CD4-positive, alpha-beta T cell treated with Interleukin-15 for 4 hours (primary cell): ENCODE data around the gene BEST1.
"Not testable (repeated sequence)": the region's sequence is repeated elsewhere in the genome, so short reads cannot be mapped to it uniquely, and the experiment has no call there.

Experiments used
- DNase-seq: peaks from one replicate; pipeline ENCODE4 v3.0.0-alpha.2; 2020; ENCODE audit warnings: low spot score

The BEST1 gene

DNA sequence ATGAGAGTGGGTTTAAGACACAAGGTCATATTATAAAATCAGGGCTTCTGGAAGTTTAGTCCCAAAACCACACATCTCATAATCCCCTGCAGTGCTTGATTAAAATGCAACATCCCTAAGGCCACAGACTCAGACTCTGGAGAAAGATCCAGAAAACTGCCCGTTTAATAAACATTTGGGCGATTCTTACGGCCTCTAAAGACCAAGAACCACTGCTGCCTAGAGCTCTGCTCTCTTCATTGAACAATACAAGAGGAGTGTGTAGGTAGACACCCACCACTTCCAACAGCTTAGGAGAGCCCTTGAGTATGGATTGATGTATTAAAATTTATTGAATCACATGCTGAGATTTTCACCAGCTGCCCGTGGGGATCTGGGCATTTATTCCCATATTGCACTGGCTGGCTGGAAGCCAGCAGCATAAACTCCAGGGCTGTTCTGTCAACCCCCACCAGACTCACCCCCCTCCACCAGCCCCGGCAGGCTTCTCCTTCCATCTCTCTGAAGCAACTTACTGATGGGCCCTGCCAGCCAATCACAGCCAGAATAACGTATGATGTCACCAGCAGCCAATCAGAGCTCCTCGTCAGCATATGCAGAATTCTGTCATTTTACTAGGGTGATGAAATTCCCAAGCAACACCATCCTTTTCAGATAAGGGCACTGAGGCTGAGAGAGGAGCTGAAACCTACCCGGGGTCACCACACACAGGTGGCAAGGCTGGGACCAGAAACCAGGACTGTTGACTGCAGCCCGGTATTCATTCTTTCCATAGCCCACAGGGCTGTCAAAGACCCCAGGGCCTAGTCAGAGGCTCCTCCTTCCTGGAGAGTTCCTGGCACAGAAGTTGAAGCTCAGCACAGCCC lies 749 bp upstream of the BEST1 start:
- peak; percentile 17 for DNase-seq

DNA sequence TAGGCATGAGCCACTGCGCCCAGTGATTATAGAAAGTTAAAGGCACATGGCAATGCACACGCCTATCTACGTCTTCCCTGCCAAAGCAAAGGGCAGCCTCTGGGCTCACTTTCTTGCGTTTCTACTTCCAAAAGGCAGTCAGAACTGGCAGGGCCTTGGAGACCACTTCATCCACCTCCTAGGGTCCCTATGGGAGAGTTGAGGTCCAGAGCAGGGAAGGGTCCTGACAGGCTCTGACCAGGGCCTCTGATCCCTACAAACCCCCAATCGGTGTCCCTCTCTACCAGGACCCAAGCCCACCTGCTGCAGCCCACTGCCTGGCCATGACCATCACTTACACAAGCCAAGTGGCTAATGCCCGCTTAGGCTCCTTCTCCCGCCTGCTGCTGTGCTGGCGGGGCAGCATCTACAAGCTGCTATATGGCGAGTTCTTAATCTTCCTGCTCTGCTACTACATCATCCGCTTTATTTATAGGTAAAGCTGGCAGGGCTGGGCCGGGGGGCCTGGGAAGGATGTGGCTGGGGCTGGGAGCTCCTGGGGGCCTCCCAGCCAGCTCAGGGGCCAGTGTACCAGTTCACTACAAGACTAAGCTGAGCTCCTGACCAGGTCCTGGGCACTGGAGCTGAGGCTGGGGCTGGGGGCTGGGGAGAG lies 1.5 kb downstream of the BEST1 start:
- no peak for DNase-seq

DNA sequence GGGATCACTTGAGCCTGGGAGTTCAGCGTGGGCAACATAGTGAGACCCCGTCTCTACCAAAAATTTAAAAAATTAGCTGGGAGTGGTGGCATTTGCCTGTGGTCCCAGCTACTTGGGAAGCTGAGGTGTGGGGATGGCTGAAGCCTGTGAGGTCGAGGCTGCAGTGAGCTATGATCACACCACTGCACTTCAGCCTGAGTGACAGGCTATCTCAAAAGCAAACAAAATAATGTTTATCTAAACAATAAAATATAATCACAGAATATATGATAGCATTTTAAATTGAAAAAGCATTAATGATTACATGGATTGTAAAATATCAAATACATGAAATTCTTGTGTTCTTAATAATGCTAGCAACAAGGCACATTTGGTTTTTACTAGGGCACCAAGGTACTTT lies 2.7 kb downstream of the BEST1 start:
- DNase-seq = no peak

DNA sequence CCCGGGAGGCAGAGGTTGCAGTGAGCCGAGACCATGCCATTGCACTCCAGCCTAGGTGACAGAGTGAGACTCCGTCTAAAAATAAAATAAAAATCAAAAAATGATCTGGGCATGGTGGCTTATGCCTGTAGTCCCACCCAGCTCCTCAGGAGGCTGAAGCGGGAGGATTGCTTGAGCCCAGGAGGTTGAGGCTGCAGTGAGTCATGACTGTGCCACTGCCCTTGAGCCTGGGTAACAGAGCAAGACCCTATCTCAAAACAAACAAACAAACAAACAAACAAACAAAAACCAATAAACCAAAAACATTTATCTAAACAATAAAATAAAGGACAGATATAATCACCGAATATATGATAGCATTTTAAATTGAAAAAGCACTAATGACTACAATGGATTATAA lies 3.5 kb downstream of the BEST1 start:
- DNase-seq = not testable (repeated sequence)

DNA sequence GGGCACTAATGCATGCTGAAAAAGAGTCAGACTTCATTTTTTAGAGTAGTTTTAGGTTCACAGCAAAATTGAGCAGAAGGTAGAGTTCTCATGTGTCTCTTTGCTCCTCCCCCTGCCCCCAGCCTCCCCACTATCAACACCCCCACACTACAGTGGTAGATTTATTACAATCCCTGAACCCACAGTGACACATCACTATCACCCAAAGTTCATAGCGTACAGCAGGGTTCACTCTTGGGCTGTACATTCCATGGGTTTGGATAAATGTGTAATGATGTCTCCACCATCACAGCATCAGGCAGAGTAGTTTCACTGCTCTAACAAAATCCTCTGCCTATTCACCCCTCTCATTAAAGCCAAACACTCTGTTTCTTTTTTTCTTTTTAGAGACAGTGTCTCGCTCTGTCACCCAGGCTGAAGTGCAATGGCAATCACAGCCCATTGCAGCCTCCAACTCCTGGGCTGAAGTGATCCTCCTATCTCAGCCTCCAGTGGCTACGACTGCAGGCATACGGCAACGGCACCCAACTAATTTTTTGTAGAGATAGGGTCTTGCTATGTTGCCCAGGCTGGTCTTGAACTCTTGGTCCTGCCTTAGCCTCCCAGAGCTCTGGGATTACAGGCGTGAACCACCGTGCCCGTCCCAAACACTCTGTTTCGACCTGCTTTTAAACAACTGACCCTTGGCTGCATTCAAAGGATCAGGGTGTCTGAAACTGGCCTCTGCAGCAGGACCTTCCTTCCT lies 4.1 kb downstream of the BEST1 start:
- DNase-seq = no peak

DNA sequence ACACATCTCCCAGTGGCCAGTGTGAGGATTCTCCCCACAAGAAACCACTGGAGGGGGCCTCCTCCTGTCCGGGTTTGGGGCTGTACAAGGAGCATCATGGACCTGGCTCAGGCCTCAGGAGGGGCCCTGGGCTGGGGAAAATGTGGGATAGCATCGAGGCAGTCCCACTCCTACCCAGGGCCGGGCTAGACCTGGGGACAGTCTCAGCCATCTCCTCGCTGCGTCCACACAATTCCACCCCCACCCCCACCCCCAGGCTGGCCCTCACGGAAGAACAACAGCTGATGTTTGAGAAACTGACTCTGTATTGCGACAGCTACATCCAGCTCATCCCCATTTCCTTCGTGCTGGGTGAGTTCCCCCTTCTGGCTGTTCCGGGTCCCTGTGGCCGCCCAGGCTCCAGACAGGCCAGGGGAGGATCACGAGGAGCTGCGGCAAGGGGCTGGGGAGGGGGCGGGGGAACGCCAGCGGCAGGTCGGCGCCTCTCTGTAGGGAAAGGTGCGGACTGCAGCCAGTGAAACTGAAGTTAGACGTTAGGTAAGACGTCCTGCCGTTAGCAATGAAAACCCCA lies 4.8 kb downstream of the BEST1 start:
- DNase-seq = no peak

DNA sequence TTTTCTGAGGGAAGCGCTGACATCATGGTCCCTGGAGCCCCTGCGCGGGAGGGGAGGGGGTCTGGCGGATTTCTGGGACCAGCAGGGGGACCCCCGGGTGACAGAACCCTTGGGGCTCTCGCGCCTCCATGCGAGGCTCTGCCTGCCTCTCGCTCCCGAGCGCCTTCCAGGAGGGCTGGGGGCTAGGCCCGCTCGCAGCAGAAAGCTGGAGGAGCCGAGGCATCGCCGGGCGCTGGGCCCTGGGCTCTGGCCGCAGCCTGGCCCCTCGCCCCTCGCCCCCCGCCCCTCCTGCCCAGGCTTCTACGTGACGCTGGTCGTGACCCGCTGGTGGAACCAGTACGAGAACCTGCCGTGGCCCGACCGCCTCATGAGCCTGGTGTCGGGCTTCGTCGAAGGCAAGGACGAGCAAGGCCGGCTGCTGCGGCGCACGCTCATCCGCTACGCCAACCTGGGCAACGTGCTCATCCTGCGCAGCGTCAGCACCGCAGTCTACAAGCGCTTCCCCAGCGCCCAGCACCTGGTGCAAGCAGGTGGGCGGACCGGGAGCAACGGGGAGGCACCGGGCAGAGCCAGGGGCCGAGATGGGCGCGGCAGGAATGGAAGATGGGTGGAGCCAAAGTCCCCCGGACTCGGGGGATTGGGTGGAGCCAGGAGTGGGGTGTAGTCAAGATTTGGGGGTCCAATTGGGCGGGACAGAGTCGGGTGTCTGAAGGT lies 5.4 kb downstream of the BEST1 start:
- no peak for DNase-seq

DNA sequence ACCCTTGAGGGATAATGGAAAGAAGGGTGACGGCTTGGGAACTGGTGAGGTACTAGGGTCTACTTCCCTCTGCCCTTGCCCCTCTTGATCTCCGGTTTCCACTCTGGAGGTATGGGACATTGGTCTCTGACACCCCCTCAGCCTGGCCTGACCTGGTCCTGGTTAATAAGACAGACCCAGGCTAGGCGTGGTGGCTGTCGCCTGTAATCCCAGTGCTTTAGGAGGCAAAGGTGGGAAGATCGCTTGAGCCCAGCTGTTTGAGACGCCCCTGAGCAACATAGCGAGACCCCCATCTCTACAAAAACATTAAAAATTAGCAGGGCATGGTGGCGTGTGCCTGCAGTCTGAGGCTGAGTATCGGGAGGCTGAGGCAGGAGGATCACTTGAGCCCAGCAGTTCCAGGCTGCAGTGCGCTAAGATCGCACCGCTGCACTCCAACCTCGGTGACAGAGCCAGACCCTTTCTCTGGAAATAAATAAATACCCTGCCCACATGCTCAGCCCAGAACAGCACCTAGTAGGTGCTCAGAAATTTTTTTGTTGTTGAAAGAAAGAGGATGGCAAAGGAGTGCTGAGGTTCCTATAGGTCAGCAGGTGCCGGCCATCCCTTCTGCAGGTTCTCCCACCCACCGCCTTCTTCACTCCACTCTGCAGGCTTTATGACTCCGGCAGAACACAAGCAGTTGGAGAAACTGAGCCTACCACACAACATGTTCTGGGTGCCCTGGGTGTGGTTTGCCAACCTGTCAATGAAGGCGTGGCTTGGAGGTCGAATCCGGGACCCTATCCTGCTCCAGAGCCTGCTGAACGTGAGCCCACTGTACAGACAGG lies 6.3 kb downstream of the BEST1 start:
- no peak for DNase-seq

DNA sequence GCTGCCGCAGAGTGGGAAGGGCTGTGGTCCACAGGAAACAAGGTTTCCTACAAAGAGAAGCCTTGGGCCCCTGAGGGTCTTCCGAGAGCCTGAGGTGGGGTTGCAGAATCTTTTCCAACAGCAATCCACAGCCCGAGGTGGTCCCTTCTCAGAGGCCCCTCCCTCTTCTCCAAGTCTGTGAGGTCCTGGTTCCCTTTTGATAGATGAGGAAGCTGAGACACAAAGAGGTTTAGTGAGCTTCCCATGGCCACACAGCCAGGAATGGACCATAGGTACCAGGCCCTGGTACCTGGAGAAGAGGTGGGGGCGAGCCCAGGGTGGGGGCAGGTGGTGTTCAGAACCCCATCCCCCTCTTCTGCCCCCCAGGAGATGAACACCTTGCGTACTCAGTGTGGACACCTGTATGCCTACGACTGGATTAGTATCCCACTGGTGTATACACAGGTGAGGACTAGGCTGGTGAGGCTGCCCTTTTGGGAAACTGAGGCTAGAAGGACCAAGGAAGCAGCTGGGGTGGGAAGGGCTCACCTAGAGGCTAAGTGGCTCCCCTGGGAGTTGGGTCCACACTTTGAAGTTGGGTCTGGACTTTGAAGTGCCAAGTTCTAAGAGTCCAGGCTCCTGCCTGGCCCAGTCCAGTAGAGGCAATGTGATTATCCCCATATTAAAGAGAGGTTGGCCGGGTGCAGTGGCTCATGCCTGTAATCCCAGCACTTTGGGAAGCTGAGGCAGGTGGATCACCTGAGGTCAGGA lies 7.0 kb downstream of the BEST1 start:
- DNase-seq = no peak

DNA sequence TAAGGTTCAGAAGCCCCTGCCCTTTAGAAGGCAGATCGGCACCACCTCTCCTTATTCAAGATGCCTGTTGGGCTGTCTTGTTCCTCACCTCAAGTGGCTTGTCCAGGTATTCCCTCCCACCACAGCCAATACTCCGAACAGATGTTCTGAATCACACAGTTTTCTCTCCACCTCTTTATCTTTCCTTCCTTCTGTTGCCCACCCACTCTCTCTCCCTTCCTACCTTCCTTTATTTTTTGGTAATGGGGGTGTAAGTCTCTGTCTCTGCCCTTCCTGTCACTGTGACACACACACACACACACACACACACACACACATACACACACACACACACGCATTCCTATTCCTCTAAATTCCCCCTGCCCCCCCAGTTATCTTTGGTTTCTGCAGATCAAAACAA lies 8.4 kb downstream of the BEST1 start:
- no peak for DNase-seq

DNA sequence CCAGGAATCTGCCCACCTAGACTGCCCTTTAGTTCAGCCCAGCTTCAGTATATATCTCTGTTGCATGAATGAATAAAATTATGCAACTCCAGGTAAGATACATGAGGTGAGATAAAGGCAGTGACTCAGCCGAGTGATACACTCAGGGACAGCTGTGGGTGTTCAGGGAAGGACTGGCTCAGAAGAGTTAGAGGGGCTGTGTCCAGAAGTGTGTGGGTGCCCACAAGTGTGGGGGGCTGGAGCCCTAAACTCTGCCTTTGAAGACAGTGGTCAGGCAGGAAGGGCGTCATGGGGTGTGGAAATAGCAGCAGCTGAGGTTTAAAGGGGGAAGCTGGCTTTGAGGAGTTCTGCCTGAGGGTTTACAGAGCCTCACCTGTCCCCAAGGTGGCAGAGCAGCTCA lies 9.0 kb downstream of the BEST1 start:
- DNase-seq = no peak

DNA sequence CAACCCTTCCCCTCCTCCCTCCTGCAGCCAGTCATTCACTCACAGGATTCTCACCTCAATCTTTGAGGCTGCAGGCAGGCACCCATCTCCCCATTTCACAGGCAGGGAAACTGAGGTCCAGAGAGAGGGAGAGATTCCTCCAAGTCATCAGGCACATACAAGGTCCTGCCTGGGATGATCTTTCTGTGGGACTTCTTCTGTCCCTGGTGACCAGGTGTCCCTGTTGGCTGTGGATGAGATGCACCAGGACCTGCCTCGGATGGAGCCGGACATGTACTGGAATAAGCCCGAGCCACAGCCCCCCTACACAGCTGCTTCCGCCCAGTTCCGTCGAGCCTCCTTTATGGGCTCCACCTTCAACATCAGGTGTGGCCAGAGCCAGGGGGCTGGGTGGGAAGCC lies 9.5 kb downstream of the BEST1 start:
- no peak for DNase-seq

DNA sequence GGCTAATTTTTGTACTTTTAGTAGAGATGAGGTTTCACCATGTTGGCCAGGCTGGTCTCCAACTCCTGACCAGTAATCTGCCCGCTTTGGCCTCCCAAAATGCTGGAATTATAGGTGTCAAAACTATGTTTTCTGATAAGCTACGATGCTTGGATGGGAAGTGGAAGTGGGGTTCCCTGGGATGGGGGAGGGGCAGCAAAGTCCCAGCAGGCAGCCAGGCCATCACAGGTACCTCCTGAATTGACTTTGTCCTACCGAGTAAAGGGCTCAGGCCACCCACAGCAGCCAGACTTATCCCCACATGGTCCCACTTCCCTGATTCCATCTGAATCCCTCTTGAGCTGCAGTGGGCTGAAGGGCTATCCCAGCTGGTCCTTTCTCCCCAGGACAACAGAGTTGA lies 10.4 kb downstream of the BEST1 start:
- DNase-seq = no peak

DNA sequence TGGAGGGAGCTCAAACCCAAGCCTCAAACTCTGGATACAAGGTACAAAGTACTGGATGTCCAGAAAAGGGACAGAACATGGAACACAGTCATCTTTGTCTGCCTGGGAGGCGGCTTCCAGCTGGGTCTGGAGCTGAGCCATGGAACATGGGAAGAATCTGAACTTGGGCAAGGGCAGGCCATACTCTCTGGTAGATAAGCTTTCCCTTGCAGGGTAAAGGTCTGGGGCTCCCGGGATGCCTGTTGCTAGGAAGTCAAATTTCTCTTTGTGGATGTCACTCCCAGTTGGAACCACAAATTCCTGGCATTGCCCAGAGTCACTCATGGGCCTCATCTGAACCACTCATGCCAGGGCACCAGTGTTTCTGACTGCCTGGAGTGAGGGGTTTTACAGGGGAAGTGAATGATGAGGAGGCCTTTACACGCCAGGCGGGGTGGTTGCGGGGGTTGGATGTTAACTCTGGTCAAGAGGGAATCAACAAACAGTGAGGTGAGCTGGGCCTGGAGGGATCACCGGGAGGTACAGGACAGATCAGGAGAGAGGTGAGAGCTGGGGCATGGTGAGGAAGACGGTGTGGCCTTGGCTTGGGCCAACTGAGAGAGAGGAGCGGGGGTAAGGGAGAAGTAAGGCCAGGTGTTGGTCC lies 11.5 kb downstream of the BEST1 start:
- DNase-seq = no peak

DNA sequence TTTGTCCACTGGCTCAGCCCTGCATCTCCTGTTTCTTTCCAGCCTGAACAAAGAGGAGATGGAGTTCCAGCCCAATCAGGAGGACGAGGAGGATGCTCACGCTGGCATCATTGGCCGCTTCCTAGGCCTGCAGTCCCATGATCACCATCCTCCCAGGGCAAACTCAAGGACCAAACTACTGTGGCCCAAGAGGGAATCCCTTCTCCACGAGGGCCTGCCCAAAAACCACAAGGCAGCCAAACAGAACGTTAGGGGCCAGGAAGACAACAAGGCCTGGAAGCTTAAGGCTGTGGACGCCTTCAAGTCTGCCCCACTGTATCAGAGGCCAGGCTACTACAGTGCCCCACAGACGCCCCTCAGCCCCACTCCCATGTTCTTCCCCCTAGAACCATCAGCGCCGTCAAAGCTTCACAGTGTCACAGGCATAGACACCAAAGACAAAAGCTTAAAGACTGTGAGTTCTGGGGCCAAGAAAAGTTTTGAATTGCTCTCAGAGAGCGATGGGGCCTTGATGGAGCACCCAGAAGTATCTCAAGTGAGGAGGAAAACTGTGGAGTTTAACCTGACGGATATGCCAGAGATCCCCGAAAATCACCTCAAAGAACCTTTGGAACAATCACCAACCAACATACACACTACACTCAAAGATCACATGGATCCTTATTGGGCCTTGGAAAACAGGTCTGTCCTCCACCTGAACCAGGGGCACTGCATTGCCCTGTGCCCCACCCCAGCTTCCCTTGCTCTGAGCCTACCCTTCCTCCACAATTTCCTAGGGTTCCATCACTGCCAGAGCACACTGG lies 12.3 kb downstream of the BEST1 start:
- no peak for DNase-seq

DNA sequence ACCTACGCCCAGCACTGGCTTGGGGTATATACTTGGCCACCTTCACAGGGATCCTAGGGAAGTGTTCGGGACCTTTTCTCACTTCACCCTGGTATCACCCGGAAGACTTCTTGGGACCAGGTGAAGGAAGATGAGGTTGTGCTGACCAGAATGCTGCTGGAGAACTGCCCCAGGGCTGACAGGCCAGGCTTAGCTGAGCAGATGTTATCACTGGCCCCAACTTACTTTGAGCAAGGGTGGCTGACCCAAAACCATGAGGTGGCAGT lies 12.8 kb downstream of the BEST1 start:
- DNase-seq = no peak

DNA sequence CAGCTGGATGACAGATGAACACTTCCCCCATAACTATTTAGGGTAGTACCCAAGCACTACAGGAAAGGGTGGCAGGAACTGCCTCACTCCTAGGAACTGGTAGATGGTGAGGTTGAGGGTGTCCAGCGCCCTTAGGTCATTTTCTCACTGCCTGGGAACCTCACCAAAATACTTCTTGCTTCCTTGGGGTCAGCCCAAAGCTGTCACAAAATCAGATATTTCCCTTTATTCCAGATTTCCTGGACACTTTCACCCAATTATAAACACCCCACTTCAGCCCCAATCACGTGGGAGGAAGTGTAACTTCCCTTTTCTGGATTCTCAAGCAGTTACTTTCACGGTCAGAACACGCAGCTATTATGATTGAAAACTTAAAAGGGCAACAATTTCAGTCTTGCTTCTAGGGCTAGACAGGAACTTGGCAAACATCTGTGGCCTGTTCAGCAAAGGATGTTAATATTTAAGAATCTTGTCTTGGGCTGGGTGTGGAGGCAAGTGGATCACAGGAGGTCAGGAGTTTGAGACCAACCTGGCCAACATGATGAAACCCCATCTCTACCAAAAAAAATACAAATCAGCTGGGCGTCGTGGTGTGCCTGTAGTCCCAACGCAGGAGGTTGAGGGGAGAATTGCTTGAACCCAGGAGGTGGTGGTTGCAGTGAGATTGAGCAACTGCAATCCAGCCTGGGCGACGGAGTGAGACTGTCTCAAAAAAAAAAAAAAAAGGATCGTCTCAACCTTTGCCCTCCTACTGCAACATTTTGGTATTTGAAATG lies 13.3 kb downstream of the BEST1 start:
- peak; percentile 15 for DNase-seq

DNA sequence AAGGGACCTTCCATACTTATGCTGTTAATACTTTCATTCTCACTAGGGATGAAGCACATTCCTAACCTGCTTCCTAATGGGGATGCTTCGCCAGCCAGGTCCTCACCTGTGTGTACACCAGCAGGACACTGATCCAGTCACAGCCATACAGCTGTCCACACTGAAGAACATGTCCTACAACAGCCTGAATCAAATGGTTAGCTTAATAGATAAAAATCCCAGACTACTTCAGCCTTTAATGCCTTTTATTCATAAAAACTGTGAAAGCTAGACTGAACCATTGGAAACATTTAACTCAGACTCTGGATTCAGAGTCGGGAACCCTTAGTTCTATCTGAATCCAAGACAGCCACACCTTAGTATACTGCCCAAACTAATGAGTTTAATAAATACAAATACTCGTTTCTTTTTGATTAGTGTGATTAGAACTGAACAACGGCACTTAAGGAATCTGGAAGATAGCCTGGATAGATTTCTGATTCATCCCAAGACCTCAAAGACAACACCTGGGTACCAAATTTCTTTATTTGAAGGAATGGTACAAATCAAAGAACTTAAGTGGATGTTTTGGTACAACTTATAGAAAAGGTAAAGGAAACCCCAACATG lies 14.0 kb downstream of the BEST1 start:
- no peak for DNase-seq
